NCI-H2107 treated with DMSO at 0.1 percent for 48 hours (cell line): Measurements from ENCODE around the gene POC1A.

Experiments used
- DNase-seq: peaks from one replicate; lab custom pipeline; 2025; ENCODE audit not compliant: unreplicated experiment; lab: John Stamatoyannopoulos, UW

The POC1A gene

GRCh38 chr3:52132041-52132440 is 22.2 kb downstream of the POC1A start:
- DNase-seq, result no peak

- DNase-seq, result no peak
Observed at GRCh38 chr3:52130966-52131622, 23.1 kb downstream of the POC1A start.

- peak; percentile 3 for DNase-seq
Observed at GRCh38 chr3:52128118-52128683, 26.0 kb downstream of the POC1A start.

GRCh38 chr3:52126500-52126899 is 27.7 kb downstream of the POC1A start:
- DNase-seq, result no peak

GRCh38 chr3:52126036-52126435 is 28.2 kb downstream of the POC1A start:
- DNase-seq, result no peak

GRCh38 chr3:52124766-52125165 is 29.5 kb downstream of the POC1A start:
- no peak for DNase-seq

GRCh38 chr3:52124126-52124525 is 30.1 kb downstream of the POC1A start:
- no peak for DNase-seq

- DNase-seq, result peak; percentile 1
Observed at GRCh38 chr3:52123106-52123725, 31.0 kb downstream of the POC1A start.

GRCh38 chr3:52122491-52122890 is 31.7 kb downstream of the POC1A start:
- no peak for DNase-seq

- no peak for DNase-seq
Observed at GRCh38 chr3:52121813-52122212, 32.4 kb downstream of the POC1A start.

GRCh38 chr3:52121464-52121805 is 32.8 kb downstream of the POC1A start:
- DNase-seq, result no peak

- no peak for DNase-seq
Observed at GRCh38 chr3:52120556-52121463, 33.4 kb downstream of the POC1A start.

- no peak for DNase-seq
Observed at GRCh38 chr3:52119826-52120225, 34.4 kb downstream of the POC1A start.

- no peak for DNase-seq
Observed at GRCh38 chr3:52119099-52119498, 35.1 kb downstream of the POC1A start.

GRCh38 chr3:52118156-52118875 is 35.9 kb downstream of the POC1A start:
- no peak for DNase-seq

GRCh38 chr3:52117537-52117936 is 36.7 kb downstream of the POC1A start:
- DNase-seq, result no peak

GRCh38 chr3:52112056-52112455 is 42.2 kb downstream of the POC1A start:
- no peak for DNase-seq

- DNase-seq, result no peak
Observed at GRCh38 chr3:52110502-52110901, 43.7 kb downstream of the POC1A start.

- no peak for DNase-seq
Observed at GRCh38 chr3:52109611-52110301, 44.5 kb downstream of the POC1A start.
